RWPE2 (cell line): ENCODE results near the gene CD163L1.

ENCODE experiments used
- ATAC-seq: fragments of 200-7000 bp; cut with Tn5 transposase; 3 replicates; pipeline ENCODE4 v1.9.1; 2021; ENCODE audit warnings: low read depth
- DNase-seq: peaks from one replicate; pipeline ENCODE4 v3.0.0-alpha.2; 2020; ENCODE audit warnings: low spot score
- H3K27ac ChIP-seq: fragments of 450-650 bp; 2 replicates; pipeline ENCODE4 v1.5.1; 2017; ENCODE audit warnings: mild to moderate bottlenecking; ENCODE audit not compliant: poor library complexity, severe bottlenecking
- H3K27me3 ChIP-seq: fragments of 250-450 bp; sonication (Bioruptor Pico); 2 replicates; pipeline ENCODE4 v1.5.1; 2021; ENCODE audit warnings: mild to moderate bottlenecking, moderate library complexity; ENCODE audit not compliant: insufficient read depth, poor library complexity, severe bottlenecking
- H3K36me3 ChIP-seq: fragments of 250-450 bp; sonication (Bioruptor Pico); 2 replicates; pipeline ENCODE4 v1.5.1; 2020; ENCODE audit warnings: low read depth, mild to moderate bottlenecking, moderate library complexity
- H3K4me1 ChIP-seq: fragments of 250-450 bp; sonication (Bioruptor Pico); 2 replicates; pipeline ENCODE4 v1.5.1; 2021; ENCODE audit warnings: mild to moderate bottlenecking, moderate library complexity; ENCODE audit not compliant: insufficient read depth, poor library complexity, severe bottlenecking
- H3K4me3 ChIP-seq: fragments of 250-450 bp; sonication (Bioruptor Pico); 2 replicates; pipeline ENCODE4 v1.5.1; 2021; ENCODE audit warnings: mild to moderate bottlenecking, moderate library complexity; ENCODE audit not compliant: severe bottlenecking
- H3K9me3 ChIP-seq: fragments of 250-450 bp; sonication (Bioruptor Pico); 2 replicates; pipeline ENCODE4 v1.5.1; 2021; ENCODE audit warnings: mild to moderate bottlenecking, moderate library complexity; ENCODE audit not compliant: severe bottlenecking
- CTCF ChIP-seq: fragments of 450-650 bp; IDR thresholded peaks from one replicate; pipeline ENCODE4 v1.5.1; 2017; ENCODE audit warnings: mild to moderate bottlenecking, moderate library complexity; ENCODE audit not compliant: poor library complexity, severe bottlenecking

Gene CD163L1

DNA sequence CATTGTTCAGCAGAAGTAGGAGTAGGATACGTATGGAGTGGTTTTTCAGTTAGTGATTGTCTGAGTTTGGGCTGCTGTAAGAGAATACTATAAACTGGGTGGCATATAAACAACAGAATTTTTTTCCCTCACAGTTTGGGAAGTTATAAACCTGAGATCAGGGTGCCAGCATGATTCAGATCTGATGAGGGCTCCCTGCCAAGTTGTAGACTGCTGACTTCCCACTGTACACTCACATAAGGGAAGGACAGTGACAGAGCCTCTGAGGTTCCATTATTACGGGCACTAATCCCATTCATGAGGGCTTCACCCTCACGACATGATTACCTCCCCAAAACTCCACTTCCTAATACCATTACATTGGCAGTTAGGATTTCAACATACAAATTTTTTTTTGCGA lies 89.4 kb downstream of the CD163L1 start:
- DNase-seq (no peak), ATAC-seq (no peak)
- Histone ChIP-seq H3K36me3 (no peaks in the 10 kb centered on the region), H3K4me3 (no peak overlapping the region), H3K27ac (no peak overlapping the region), H3K27me3 (no peaks in the 10 kb centered on the region), H3K9me3 (no peaks in the 10 kb centered on the region), H3K4me1 (no peaks in the 10 kb centered on the region)
- TF ChIP-seq CTCF, result no peak

- Histone ChIP-seq H3K4me1 (no peaks in the 10 kb centered on the region), H3K9me3 (no peaks in the 10 kb centered on the region), H3K27ac (no peak overlapping the region), H3K4me3 (no peak overlapping the region), H3K27me3 (no peaks in the 10 kb centered on the region), H3K36me3 (no peaks in the 10 kb centered on the region)
- ATAC-seq (no peak), DNase-seq (no peak)
- no peak for TF ChIP-seq CTCF
Observed at GRCh38 chr12:7352661-7353060, 91.3 kb downstream of the CD163L1 start.

- H3K36me3 ChIP-seq, result no peaks in the 10 kb centered on the region
- no peaks in the 10 kb centered on the region for H3K4me1 ChIP-seq
- no peak for TF ChIP-seq CTCF
- DNase-seq, result no peak
- H3K9me3 ChIP-seq, result no peaks in the 10 kb centered on the region
- no peak overlapping the region for H3K27ac ChIP-seq
- H3K27me3 ChIP-seq, result no peaks in the 10 kb centered on the region
- no peak for ATAC-seq
- no peak overlapping the region for H3K4me3 ChIP-seq
Observed at GRCh38 chr12:7351177-7351576, 92.8 kb downstream of the CD163L1 start.

GRCh38 chr12:7349418-7349817 lies 94.5 kb downstream of the CD163L1 start:
- no peak for TF ChIP-seq CTCF
- no peaks in the 10 kb centered on the region for H3K36me3 ChIP-seq
- no peak overlapping the region for H3K27ac ChIP-seq
- H3K27me3 ChIP-seq, result no peaks in the 10 kb centered on the region
- H3K4me3 ChIP-seq, result no peak overlapping the region
- no peak for DNase-seq
- ATAC-seq, result no peak
- no peaks in the 10 kb centered on the region for H3K9me3 ChIP-seq
- H3K4me1 ChIP-seq, result no peaks in the 10 kb centered on the region

DNA sequence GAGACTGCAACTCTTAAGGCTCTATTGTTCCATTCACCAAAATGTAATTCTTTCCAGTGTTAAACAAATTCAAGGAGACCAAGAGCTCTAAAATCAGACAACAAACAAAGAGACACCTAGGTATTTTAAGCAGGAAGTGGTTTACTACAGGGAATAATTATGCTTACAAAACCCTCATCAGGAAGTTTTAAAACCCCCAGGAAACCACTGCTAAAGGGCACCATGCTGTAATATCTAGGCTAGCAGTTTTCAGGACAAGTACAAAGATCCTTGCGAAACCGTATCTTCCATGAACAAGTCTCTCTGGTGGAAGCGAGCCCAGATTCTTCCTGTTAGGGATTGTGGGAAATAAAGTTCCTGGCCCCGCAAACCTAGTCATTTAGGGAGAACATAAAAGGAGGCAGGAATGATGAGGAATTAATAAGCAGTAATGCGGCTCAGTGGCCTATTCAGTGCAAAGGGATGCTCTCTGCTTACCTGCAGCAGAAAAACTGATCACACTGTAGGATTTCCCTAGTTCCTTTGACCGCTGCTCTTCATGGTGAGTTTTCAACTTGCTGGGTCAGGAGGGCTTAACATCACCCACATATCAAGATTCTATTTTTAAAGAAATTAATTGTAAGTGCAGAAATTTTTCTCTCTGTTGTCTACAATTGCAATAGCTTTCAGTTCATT lies 97.3 kb downstream of the CD163L1 start:
- Histone ChIP-seq H3K27ac (no peak overlapping the region), H3K4me3 (no peak overlapping the region), H3K36me3 (no peaks in the 10 kb centered on the region), H3K9me3 (no peaks in the 10 kb centered on the region), H3K27me3 (no peaks in the 10 kb centered on the region), H3K4me1 (no peaks in the 10 kb centered on the region)
- no peak for TF ChIP-seq CTCF
- ATAC-seq (no peak), DNase-seq (no peak)
